K562 (cell line): ENCODE results near the gene ADARB2. TPM values are rescaled to one million over a fixed set of nuclear protein-coding genes. Genes with fewer than 3 reads are reported as not detected.

Source experiments
- ATAC-seq: fragments of 200-7000 bp; cut with Tn5 transposase; 3 replicates; pipeline ENCODE4 v1.9.1; 2020; ENCODE audit warnings: moderate library complexity
- BruUV-seq: library from RNA; stranded (reverse); fragments of 400-500 nt; replicated peaks from 2 replicates; lab custom pipeline; 2021; lab: Mats Ljungman, UMichigan
- CTCF ChIA-PET: fragments of 300-600 bp; formaldehyde crosslinking; extraction: SDS; loops from one replicate; lab custom pipeline; 2021; ENCODE audit warnings: low intra/inter-chr PET ratio; lab: Yijun Ruan, JAX
- POLR2A ChIA-PET: fragments of 300-600, 350-650 bp; sonication (Branson Sonifier 250); formaldehyde crosslinking; extraction: SDS; loops from one replicate; lab custom pipeline; 2021; ENCODE audit warnings: antibody characterized with exemption, inconsistent platforms; lab: Yijun Ruan, JAX
- DNase-seq, 4 experiments: peaks; one replicate each; pipeline versions ENCODE4 v3.0.0 to v3.0.0-alpha.2; 2011 to 2018; ENCODE audit warnings: low spot score in 3 of 4, mixed read lengths in 3 of 4; ENCODE audit errors: extremely low read depth in 1 of 4
- FAIRE-seq: peaks from 2 replicates; lab custom pipeline; 2011; peaks lifted over from hg19 to GRCh38; lab: Jason Lieb, UNC
- H2AFZ ChIP-seq: 2 replicates; pipeline ENCODE4 v1.6.0; 2011; ENCODE audit warnings: low read depth, low read length, control low read depth, inconsistent platforms
- H3K27ac ChIP-seq: fragments of 200-600 bp; 3 replicates; pipeline ENCODE4 v1.8.0; 2011; ENCODE audit warnings: low read depth, mild to moderate bottlenecking, control low read depth, inconsistent platforms, low read length, moderate library complexity, mixed read lengths; ENCODE audit errors: extremely low read depth
- H3K27me3 ChIP-seq, 2 experiments: fragments of 300-600 bp in 1 of 2; 2 replicates in 1 of 2; 3 replicates in 1 of 2; pipeline versions ENCODE4 v1.6.0 to v1.8.0; 2011; ENCODE audit warnings: inconsistent platforms in 2 of 2, low read length in 2 of 2, mild to moderate bottlenecking in 1 of 2, mixed read lengths in 1 of 2, moderate library complexity in 1 of 2; ENCODE audit not compliant: control insufficient read depth in 2 of 2, insufficient read depth in 2 of 2
- H3K36me3 ChIP-seq: fragments of 300-600 bp; 3 replicates; pipeline ENCODE4 v1.8.0; 2011; ENCODE audit warnings: mild to moderate bottlenecking, low read length, inconsistent platforms; ENCODE audit not compliant: control insufficient read depth, insufficient read depth
- H3K4me1 ChIP-seq, 2 experiments: fragments of 200-600 bp in 1 of 2; replicated peaks in 1 of 2; 2 replicates in 1 of 2; 3 replicates in 1 of 2; pipeline versions ENCODE4 v1.5.1 to v1.8.0; 2011; ENCODE audit warnings: inconsistent platforms in 2 of 2, low read length in 2 of 2, mild to moderate bottlenecking in 1 of 2, mixed read lengths in 1 of 2, moderate library complexity in 1 of 2; ENCODE audit not compliant: control insufficient read depth in 2 of 2, insufficient read depth in 2 of 2
- H3K4me2 ChIP-seq: 2 replicates; pipeline ENCODE4 v1.6.1; 2011; ENCODE audit warnings: low read length, control low read depth, inconsistent platforms, mixed read lengths; ENCODE audit not compliant: insufficient read depth
- H3K4me3 ChIP-seq: fragments of 200-600 bp; sonication (generic), shearing (Covaris generic); 2 replicates; pipeline ENCODE4 v1.5.1; 2016; ENCODE audit warnings: control low read depth, inconsistent platforms
- H3K79me2 ChIP-seq: fragments of 200-600 bp; 3 replicates; pipeline ENCODE4 v1.8.0; 2011; ENCODE audit warnings: low read length, inconsistent platforms; ENCODE audit not compliant: control insufficient read depth, insufficient read depth
- H3K9ac ChIP-seq, 2 experiments: 2 replicates each; pipeline versions ENCODE4 v1.6.0 to v1.6.1; 2011; ENCODE audit warnings: low read depth in 2 of 2, low read length in 2 of 2, control low read depth in 1 of 2, inconsistent platforms in 1 of 2, mild to moderate bottlenecking in 1 of 2, mixed read lengths in 1 of 2; ENCODE audit not compliant: insufficient read depth in 1 of 2
- H3K9me1 ChIP-seq: one replicate; pipeline ENCODE4 v1.6.0; 2011; ENCODE audit warnings: inconsistent platforms, mild to moderate bottlenecking, low read length, moderate library complexity; ENCODE audit not compliant: control insufficient read depth, insufficient read depth
- H3K9me3 ChIP-seq: replicated peaks from 2 replicates; pipeline ENCODE4 v1.5.1; 2011; ENCODE audit warnings: low read depth, low read length, inconsistent platforms; ENCODE audit not compliant: control insufficient read depth, insufficient read depth
- H4K20me1 ChIP-seq: replicated peaks from 2 replicates; pipeline ENCODE4 v1.6.1; 2011; ENCODE audit warnings: low read length, inconsistent platforms, mixed read lengths; ENCODE audit not compliant: control insufficient read depth, insufficient read depth
- BRF1 ChIP-seq: IDR thresholded peaks from 3 replicates; pipeline ENCODE4 v1.6.1; 2011; ENCODE audit warnings: borderline replicate concordance, mild to moderate bottlenecking; ENCODE audit not compliant: insufficient read length; ENCODE audit errors: extremely low read depth
- CBFA2T2 ChIP-seq: fragments of 450-650 bp; conservative IDR thresholded peaks from 2 replicates; pipeline ENCODE4 v1.6.1; 2017; ENCODE audit warnings: mild to moderate bottlenecking
- ILK ChIP-seq: fragments of 450-650 bp; IDR thresholded peaks from 2 replicates; pipeline ENCODE4 v1.6.1; 2016; ENCODE audit warnings: missing genetic modification characterization, low read depth, mild to moderate bottlenecking, missing compliant biosample characterization, moderate library complexity, borderline replicate concordance
- NFYB ChIP-seq: IDR thresholded peaks from 2 replicates; pipeline ENCODE4 v1.6.1; 2011; ENCODE audit warnings: mild to moderate bottlenecking, moderate library complexity; ENCODE audit not compliant: insufficient read length; ENCODE audit errors: extremely low read depth
- NRF1 ChIP-seq, 2 experiments: fragments of 450-650 bp; IDR thresholded peaks in 1 of 2; conservative IDR thresholded peaks in 1 of 2; 2 replicates each; pipeline ENCODE4 v1.6.1; 2014; ENCODE audit warnings: mild to moderate bottlenecking in 2 of 2
- PBX2 ChIP-seq, 2 experiments: IDR thresholded peaks in 1 of 2; conservative IDR thresholded peaks in 1 of 2; 2 replicates each; pipeline ENCODE4 v1.6.1; 2016; ENCODE audit warnings: low read depth in 2 of 2, mild to moderate bottlenecking in 1 of 2, missing compliant biosample characterization in 1 of 2, missing genetic modification characterization in 1 of 2, moderate library complexity in 1 of 2
- RBM22 ChIP-seq: fragments of 200-400 bp; formaldehyde crosslinking; IDR thresholded peaks from 2 replicates; pipeline ENCODE4 v1.6.1; 2018; ENCODE audit warnings: low read length, low read depth; ENCODE audit not compliant: poor library complexity, severe bottlenecking
- SMAD3 ChIP-seq: fragments of 450-650 bp; formaldehyde crosslinking; conservative IDR thresholded peaks from 2 replicates; pipeline ENCODE4 v1.4.0; 2020; ENCODE audit warnings: mild to moderate bottlenecking
- TAF7 ChIP-seq: fragments of 450-650 bp; IDR thresholded peaks from 2 replicates; pipeline ENCODE4 v1.6.1; 2016; ENCODE audit warnings: missing genetic modification characterization, missing compliant biosample characterization
- USF2 ChIP-seq: sonication (generic); formaldehyde crosslinking; IDR thresholded peaks from 2 replicates; pipeline ENCODE4 v1.5.0; 2020; ENCODE audit warnings: missing genetic modification reagents
- ZNF3 ChIP-seq: fragments of 250-450 bp; sonication (Bioruptor Pico); IDR thresholded peaks from 2 replicates; pipeline ENCODE4 v1.5.0; 2021; ENCODE audit warnings: mild to moderate bottlenecking, moderate library complexity
- ZNF449 ChIP-seq: fragments of 250-450 bp; sonication (Bioruptor Pico); IDR thresholded peaks from 2 replicates; pipeline ENCODE4 v1.8.0; 2022; ENCODE audit warnings: moderate library complexity, mild to moderate bottlenecking, inconsistent platforms
- ZNF707 ChIP-seq: fragments of 250-450 bp; sonication (Bioruptor Pico); conservative IDR thresholded peaks from 2 replicates; pipeline ENCODE4 v1.8.0; 2022; ENCODE audit warnings: inconsistent platforms, mild to moderate bottlenecking, moderate library complexity
- WGBS: fragments of 100-300 bp; shearing (Covaris generic); methylation state at CpG from one replicate; pipeline ENCODE4 v1.1.6; 2016; ENCODE audit warnings: low coverage, mixed read lengths; ENCODE audit not compliant: insufficient coverage; ENCODE audit errors: missing lambda C conversion rate; 5-methylcytosine and 5-hydroxymethylcytosine counted together
- in situ Hi-C: fragments of 300-500 bp; cut with MboI; formaldehyde crosslinking; loops from 4 replicates; pipeline ENCODE4 v1.15.0; 2018; ENCODE audit warnings: inconsistent platforms, mixed read lengths
- intact Hi-C: fragments of 100-400 bp; cut with micrococcal nuclease; formaldehyde crosslinking; loops from 2 replicates; pipeline ENCODE4 v1.14.2; 2022
- polyA plus RNA-seq, 8 experiments: library from polyadenylated mRNA; depleted of rRNA in 4 of 8; stranded (reverse) in 5 of 8; unstranded in 3 of 8; fragments of >200 nt; fragmentation: Nextera tagmentation in 2 of 8; fragmentation: Illumina TruSeq in 1 of 8; extraction: Ambion mirVana in 2 of 8; extraction: Trizol in 1 of 8; gene quantifications; 2 replicates each; pipeline versions ENCODE4 v1.2.1 to v1.2.3, GENCODE V29; 2011 to 2014; ENCODE audit warnings: inconsistent platforms in 1 of 8, missing spikeins in 1 of 8
- total RNA-seq, 7 experiments: library from RNA; depleted of rRNA in 6 of 7; stranded (reverse); fragments of >200 nt in 6 of 7; fragmentation: Illumina TruSeq in 2 of 7; extraction: Trizol in 2 of 7; gene quantifications; 2 replicates each; pipeline versions ENCODE4 v1.2.1 to v1.2.3, GENCODE V29; 2011 to 2021; ENCODE audit warnings: low replicate concordance in 1 of 7

The ADARB2 gene
- total and polyA plus RNA-seq, 9 of the 15 experiments (the other 6 are each of a cell fraction or from before 2014, with no cell fraction given) = not detected

GRCh38 chr10:1179346-1180070, 557.8 kb downstream of the ADARB2 start (continued):
- TF ChIP-seq PBX2 (CRISPR knock-in tag; IDR thresholded peaks at IDR 0.05; ENCODE audit: low read depth) (no peak), PBX2 (tag; conservative IDR thresholded peaks at IDR 0.05; ENCODE audit: low read depth) (no peak)
- TF ChIP-seq, all 486 proteins: peak for 0

GRCh38 chr10:1178506-1178905, 558.8 kb downstream of the ADARB2 start:
- 8% methylated on average over 16 of the region's 16 CpGs for WGBS
- ChIA-PET POLR2A (no interaction called here), CTCF (interaction anchor here (0.6 kb wide), 1 partner anchor 36 kb away, joined by 3 read pairs; no protein-coding TSS in a partner anchor)
- H3K4me2 ChIP-seq = no peak overlapping the region
- H3K36me3 ChIP-seq = no peaks in the 10 kb centered on the region
- no TSS peak for BruUV-seq
- DNase-seq (no peak), FAIRE-seq (no peak), ATAC-seq (no peak; the same call in 2 of the 3 replicates)
- no peak overlapping the region for H3K4me3 ChIP-seq
- in situ Hi-C loops = no loop called here
- peaks cover 0 to 6% of the 10 kb centered on the region in 2 experiments; a peak in 2 of 5 replicates for H3K4me1 ChIP-seq
- peaks cover 6% of the 10 kb centered on the region for H3K9me1 ChIP-seq
- intact Hi-C loops = no loop called here
- H3K9ac ChIP-seq = no peak overlapping the region
- H2AFZ ChIP-seq = no peak overlapping the region
- peaks cover 23% of the 10 kb centered on the region for H4K20me1 ChIP-seq
- no peaks in the 10 kb centered on the region for H3K9me3 ChIP-seq
- no peaks in the 10 kb centered on the region for H3K79me2 ChIP-seq
- no peak overlapping the region for H3K27ac ChIP-seq
- H3K27me3 ChIP-seq = peaks cover 45 to 83% of the 10 kb centered on the region in 2 experiments
- no peak for TF ChIP-seq NFYB
- no peak for TF ChIP-seq TAF7 (tag)
- TF ChIP-seq BRF1 = no peak
- TF ChIP-seq RBM22 = no peak
- no peak for TF ChIP-seq SMAD3 (CRISPR knock-in tag)
- no peak for TF ChIP-seq NRF1 (conservative IDR thresholded peaks at IDR 0.05 in 1 of 2, IDR thresholded peaks at IDR 0.05 in 1 of 2)
- TF ChIP-seq ZNF3 (CRISPR knock-in tag) = no peak
- no peak for TF ChIP-seq ZNF449
- TF ChIP-seq ILK (tag) = no peak
- no peak for TF ChIP-seq CBFA2T2
- TF ChIP-seq USF2 (CRISPR knock-in tag) = no peak
- TF ChIP-seq ZNF707 (CRISPR knock-in tag) = no peak
